Osteoblast (primary cell): ENCODE measurements around the gene CBFB. TPM values are rescaled to one million over a fixed set of nuclear protein-coding genes. Genes with fewer than 3 reads are reported as not detected.
A peak's percentile ranks its signal among the peaks of the same experiment; 100 is the strongest.

ENCODE experiments used
- DNase-seq: peaks from one replicate; pipeline ENCODE4 v3.0.0; 2011; ENCODE audit warnings: low spot score, mixed read lengths; ENCODE audit not compliant: insufficient read length; ENCODE audit errors: missing footprints
- H2AFZ ChIP-seq: 2 replicates; pipeline ENCODE4 v1.6.0; 2011; ENCODE audit warnings: mild to moderate bottlenecking, low read length
- H3K27ac ChIP-seq: 2 replicates; pipeline ENCODE4 v1.5.1; 2011; ENCODE audit warnings: mild to moderate bottlenecking, low read depth, low read length, moderate library complexity
- H3K27me3 ChIP-seq: 2 replicates; pipeline ENCODE4 v1.6.0; 2012; ENCODE audit warnings: mild to moderate bottlenecking, control low read depth, inconsistent platforms, low read length, moderate library complexity; ENCODE audit not compliant: insufficient read depth
- H3K36me3 ChIP-seq: 2 replicates; pipeline ENCODE4 v1.5.1; 2011; ENCODE audit warnings: mild to moderate bottlenecking, low read length, control low read depth, moderate library complexity; ENCODE audit not compliant: insufficient read depth
- H3K4me1 ChIP-seq: 2 replicates; pipeline ENCODE4 v1.5.1; 2011; ENCODE audit warnings: mild to moderate bottlenecking, low read length, control low read depth, moderate library complexity; ENCODE audit not compliant: insufficient read depth
- H3K4me2 ChIP-seq: 2 replicates; pipeline ENCODE4 v1.6.0; 2011; ENCODE audit warnings: mild to moderate bottlenecking, low read length; ENCODE audit not compliant: insufficient read depth
- H3K4me3 ChIP-seq: fragments of 200-600 bp; sonication (generic); 3 replicates; pipeline ENCODE4 v1.5.1; 2012; ENCODE audit warnings: mild to moderate bottlenecking, low read length, inconsistent platforms; ENCODE audit not compliant: insufficient read depth
- H3K79me2 ChIP-seq: 2 replicates; pipeline ENCODE4 v1.6.0; 2012; ENCODE audit warnings: mild to moderate bottlenecking, low read length, control low read depth, inconsistent platforms; ENCODE audit not compliant: insufficient read depth
- H3K9me3 ChIP-seq: 2 replicates; pipeline ENCODE4 v1.5.1; 2011; ENCODE audit warnings: low read depth, low read length, control low read depth
- H4K20me1 ChIP-seq: 2 replicates; pipeline ENCODE4 v1.6.0; 2012; ENCODE audit warnings: mild to moderate bottlenecking, low read length, control low read depth; ENCODE audit not compliant: insufficient read depth
- total RNA-seq: library from RNA; depleted of rRNA; stranded (reverse); fragments of >200 nt; gene quantifications from 2 replicates; pipeline ENCODE4 v1.2.3, GENCODE V29; 2012
- TF ChIP-seq, protein P1 (sequence below): IDR thresholded peaks from 2 replicates; pipeline ENCODE4 v1.5.1; 2011; ENCODE audit warnings: mild to moderate bottlenecking, low read depth, low read length, moderate library complexity; ENCODE audit errors: extremely low read depth

CBFB gene
- total RNA-seq, result 61.3 and 63.0 TPM in 2 replicates

DNA sequence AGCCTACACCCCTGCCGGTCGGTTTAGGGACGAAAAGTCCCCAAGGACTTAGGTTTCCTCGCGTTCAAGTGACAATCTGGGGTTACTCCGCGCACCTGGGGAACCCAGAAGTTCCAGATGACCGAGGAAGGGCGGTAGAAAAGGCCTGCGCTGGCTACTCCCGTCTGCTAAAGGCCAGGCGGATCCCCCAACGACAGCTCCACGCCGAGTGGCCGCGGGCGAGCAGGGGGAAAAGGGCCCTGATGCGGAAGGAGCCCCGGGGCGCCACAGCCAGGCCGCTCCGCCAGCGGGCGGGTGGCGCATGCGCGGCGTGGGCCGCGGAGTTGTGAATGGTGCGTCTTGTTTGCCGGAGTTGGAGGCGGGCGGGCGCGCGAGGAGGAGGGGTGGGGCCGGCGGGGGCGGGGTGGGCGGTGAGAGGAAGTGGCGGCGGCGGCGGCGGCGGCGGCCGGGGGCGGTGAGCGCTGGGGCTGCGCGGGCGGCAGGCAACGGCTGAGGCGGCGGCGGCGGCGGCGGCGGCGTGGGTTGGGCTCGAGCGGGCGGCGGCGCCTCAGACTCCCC lies at the start of gene CBFB:
CBFB (plus strand) TSS at position 454 of the 558 bp plus-strand sequence. CDS start 259 bp downstream, outside the sequence.
- H4K20me1 ChIP-seq, result peaks cover 19% of the 10 kb centered on the region
- peaks cover 33% of the 10 kb centered on the region for H3K4me1 ChIP-seq
- no peaks in the 10 kb centered on the region for H3K9me3 ChIP-seq
- H2AFZ ChIP-seq, result peak within 1 kb of the TSS; percentile 99
- TF ChIP-seq, protein P1, sequence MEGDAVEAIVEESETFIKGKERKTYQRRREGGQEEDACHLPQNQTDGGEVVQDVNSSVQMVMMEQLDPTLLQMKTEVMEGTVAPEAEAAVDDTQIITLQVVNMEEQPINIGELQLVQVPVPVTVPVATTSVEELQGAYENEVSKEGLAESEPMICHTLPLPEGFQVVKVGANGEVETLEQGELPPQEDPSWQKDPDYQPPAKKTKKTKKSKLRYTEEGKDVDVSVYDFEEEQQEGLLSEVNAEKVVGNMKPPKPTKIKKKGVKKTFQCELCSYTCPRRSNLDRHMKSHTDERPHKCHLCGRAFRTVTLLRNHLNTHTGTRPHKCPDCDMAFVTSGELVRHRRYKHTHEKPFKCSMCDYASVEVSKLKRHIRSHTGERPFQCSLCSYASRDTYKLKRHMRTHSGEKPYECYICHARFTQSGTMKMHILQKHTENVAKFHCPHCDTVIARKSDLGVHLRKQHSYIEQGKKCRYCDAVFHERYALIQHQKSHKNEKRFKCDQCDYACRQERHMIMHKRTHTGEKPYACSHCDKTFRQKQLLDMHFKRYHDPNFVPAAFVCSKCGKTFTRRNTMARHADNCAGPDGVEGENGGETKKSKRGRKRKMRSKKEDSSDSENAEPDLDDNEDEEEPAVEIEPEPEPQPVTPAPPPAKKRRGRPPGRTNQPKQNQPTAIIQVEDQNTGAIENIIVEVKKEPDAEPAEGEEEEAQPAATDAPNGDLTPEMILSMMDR, result no peak
- H3K4me3 ChIP-seq, result peak within 1 kb of the TSS; percentile 79
- DNase-seq, result peak; percentile 99
- peaks cover 12% of the 10 kb centered on the region for H3K36me3 ChIP-seq
- H3K4me2 ChIP-seq, result peak within 1 kb of the TSS; percentile 86
- H3K27ac ChIP-seq, result peak within 1 kb of the TSS; percentile 88
- peaks cover 44% of the 10 kb centered on the region for H3K79me2 ChIP-seq
- H3K27me3 ChIP-seq, result no peaks in the 10 kb centered on the region

DNA sequence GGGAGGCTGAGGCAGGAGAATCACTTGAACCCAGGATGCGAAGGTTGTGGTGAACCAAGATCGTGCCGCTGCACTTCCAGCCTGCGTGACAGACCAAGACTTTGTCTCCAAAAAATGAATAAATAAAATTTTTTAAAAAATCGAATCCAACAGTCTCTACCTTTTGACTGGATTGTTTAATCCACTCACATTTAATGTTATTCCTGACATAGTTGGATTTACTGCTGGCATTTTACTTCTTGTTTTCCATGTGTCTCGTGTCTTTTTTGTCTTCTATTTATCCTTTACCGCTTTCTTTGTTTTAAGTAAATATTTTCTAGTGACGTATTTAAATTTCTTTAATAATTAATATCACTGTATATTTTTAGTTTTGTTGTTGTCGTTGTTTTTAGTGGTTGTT lies 45.9 kb upstream of the CBFB start:
- H3K79me2 ChIP-seq, result no peaks in the 10 kb centered on the region
- H2AFZ ChIP-seq, result no peak overlapping the region
- H3K36me3 ChIP-seq, result no peaks in the 10 kb centered on the region
- H3K27ac ChIP-seq, result no peak overlapping the region
- TF ChIP-seq, protein P1, result no peak
- no peak overlapping the region for H3K4me3 ChIP-seq
- H3K4me2 ChIP-seq, result no peak overlapping the region
- H3K4me1 ChIP-seq, result peaks cover 3% of the 10 kb centered on the region
- no peaks in the 10 kb centered on the region for H3K9me3 ChIP-seq
- H3K27me3 ChIP-seq, result no peaks in the 10 kb centered on the region
- DNase-seq, result no peak
- no peaks in the 10 kb centered on the region for H4K20me1 ChIP-seq

DNA sequence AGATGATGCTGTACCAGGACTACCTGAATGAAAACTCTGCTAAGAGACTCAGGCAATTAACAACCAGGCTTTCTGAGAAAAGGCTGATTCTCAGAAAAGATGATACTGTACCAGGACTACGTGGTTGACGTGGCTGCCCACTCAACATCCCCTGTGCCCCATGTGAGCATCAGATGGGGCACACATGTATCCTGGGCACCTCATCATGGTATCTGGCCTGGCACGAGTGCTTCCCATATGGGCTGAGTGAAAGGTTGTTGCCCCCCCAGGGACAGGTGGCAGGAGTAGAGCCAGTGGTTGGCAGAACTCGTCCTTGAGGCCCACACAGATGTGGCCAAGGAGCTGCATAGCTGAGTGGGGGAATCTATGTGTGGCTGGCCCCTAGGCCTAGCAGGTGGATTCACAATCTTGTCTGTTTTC lies 44.0 kb upstream of the CBFB start:
- H4K20me1 ChIP-seq, result no peaks in the 10 kb centered on the region
- H3K27ac ChIP-seq, result no peak overlapping the region
- no peaks in the 10 kb centered on the region for H3K4me1 ChIP-seq
- no peaks in the 10 kb centered on the region for H3K79me2 ChIP-seq
- no peak overlapping the region for H3K4me3 ChIP-seq
- H3K4me2 ChIP-seq, result no peak overlapping the region
- H3K36me3 ChIP-seq, result no peaks in the 10 kb centered on the region
- TF ChIP-seq, protein P1, result no peak
- DNase-seq, result no peak
- no peaks in the 10 kb centered on the region for H3K27me3 ChIP-seq
- H2AFZ ChIP-seq, result no peak overlapping the region
- no peaks in the 10 kb centered on the region for H3K9me3 ChIP-seq

DNA sequence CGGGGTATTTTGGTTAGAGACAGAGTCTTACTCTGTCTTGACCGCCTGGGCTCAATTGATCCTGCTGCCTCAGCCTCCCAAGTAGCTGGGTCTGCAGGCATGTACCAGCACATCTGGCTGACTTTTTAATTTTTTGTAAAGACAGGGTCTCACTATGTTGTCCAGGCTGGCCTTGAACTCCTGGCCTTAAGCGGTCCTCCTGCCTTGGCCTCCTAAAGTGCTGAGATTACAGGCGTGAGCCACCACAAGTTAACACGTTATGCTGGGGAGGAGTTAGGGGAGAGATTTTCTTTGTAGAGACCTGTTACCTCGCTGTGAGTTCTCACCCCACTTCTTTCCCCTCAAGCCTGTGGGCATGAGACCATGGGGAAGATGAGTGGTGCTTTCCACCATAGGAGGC lies 42.4 kb upstream of the CBFB start:
- H3K36me3 ChIP-seq, result no peaks in the 10 kb centered on the region
- H3K4me3 ChIP-seq, result no peak overlapping the region
- H3K79me2 ChIP-seq, result no peaks in the 10 kb centered on the region
- DNase-seq, result no peak
- H3K27ac ChIP-seq, result no peak overlapping the region
- H3K9me3 ChIP-seq, result no peaks in the 10 kb centered on the region
- TF ChIP-seq, protein P1, result no peak
- no peak overlapping the region for H2AFZ ChIP-seq
- H3K4me1 ChIP-seq, result no peaks in the 10 kb centered on the region
- no peak overlapping the region for H3K4me2 ChIP-seq
- no peaks in the 10 kb centered on the region for H4K20me1 ChIP-seq
- H3K27me3 ChIP-seq, result no peaks in the 10 kb centered on the region
